HL-60/S4 treated with retinoic acid at 250 ng/mL for 4 days and 3 days (cell line): Measurements from ENCODE around the gene NXPH1.

Experiments
- in situ Hi-C: fragments of 300-500 bp; cut with MboI; formaldehyde crosslinking; loops from 2 replicates; pipeline ENCODE4 v1.7.0; 2022; ENCODE audit warnings: low sequenced_read_pairs

NXPH1 gene

DNA sequence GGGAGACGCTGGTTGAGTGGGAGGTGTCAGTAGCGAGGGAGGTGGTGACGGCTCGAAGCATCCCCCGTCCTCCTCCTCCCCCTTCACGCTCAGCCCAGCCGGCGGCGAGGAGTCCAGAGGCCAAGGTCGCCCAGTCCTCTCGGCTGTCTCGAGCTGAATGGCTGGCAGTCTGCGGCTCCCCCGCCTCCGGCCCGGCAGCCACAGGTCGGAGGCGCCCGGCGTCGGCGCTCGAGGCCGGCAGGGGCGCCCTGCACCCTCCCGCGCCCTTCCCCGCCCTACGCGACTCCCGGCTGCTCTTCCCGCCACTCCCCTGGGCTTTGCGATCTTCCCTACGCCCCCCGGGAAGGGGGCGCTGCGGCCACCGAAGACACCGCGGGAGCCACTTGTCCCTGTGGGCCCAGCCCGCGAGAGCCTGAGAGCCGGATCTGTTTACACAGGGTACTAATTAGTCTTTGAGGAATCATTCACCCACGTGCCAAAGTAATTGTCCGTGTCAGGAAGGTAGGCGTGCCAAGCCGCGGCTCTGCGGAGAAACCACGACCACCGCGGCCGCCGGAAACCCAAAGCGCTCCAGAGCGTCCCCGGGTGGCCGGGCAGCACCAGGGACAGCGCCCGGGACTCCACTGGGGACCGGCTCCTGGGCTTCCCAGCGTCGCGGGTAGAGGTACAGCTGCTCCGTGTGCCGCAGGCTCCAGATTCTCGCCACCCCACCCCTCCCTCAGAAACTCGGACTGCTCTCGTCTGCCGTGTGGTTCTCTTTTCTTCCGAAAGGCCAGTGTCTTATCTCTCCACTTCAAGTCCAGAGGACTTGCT lies at the start of gene NXPH1:
TSS of gene NXPH1 (plus strand) at position 133 of the 813 bp plus-strand sequence.
- in situ Hi-C loops: no loop called here

- in situ Hi-C loops: no loop called here
These were observed 48.5 kb upstream of the NXPH1 start for GRCh38 chr7:8384901-8385300.

- in situ Hi-C loops: no loop called here
These were observed 46.4 kb upstream of the NXPH1 start for GRCh38 chr7:8386926-8387550.

GRCh38 chr7:8387551-8388256 lies 45.7 kb upstream of the NXPH1 start:
- in situ Hi-C loops: no loop called here

DNA sequence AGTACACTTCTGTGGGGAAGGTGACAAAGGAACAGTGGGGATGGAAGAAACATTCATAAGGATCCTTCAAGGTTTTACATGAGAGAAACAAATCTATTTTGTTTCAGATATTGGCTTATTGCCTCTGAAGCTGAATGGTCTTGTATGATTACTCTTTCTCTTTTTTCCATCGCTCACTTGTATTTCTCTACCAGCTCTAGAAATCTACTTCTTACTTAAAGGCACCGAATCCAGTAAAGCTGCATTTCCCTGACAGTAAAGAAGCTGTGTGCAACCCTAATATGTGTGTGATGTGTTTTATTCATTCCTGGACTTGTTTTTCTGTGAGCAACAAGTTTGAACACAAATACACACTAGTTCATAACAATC lies 45.2 kb upstream of the NXPH1 start:
- in situ Hi-C loops: no loop called here

GRCh38 chr7:8389593-8390261 lies 43.7 kb upstream of the NXPH1 start:
- in situ Hi-C loops: no loop called here

- in situ Hi-C loops: no loop called here
These were observed 43.2 kb upstream of the NXPH1 start for GRCh38 chr7:8390262-8390626.

- in situ Hi-C loops: no loop called here
These were observed 41.9 kb upstream of the NXPH1 start for GRCh38 chr7:8391353-8392062.

- in situ Hi-C loops: no loop called here
These were observed 37.1 kb upstream of the NXPH1 start for GRCh38 chr7:8396294-8396693.

DNA sequence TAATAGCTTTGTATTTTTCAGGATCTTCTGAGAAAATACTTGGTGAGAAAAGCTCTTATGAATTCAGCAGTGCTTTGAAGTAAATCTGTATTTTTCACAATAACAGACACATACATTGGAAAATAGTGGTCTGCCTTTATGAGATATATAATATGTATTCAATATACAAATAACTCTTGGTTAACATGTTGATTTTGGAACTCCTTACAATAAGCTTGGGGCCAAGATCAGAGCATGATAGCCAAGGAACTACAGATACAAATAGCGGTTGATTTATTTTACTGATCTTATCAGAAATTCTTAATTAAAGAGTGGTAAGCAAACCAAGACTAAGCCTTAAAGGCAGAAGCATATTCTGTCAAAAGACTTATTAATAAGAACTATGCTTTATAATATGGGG lies 24.5 kb upstream of the NXPH1 start:
- in situ Hi-C loops: no loop called here

DNA sequence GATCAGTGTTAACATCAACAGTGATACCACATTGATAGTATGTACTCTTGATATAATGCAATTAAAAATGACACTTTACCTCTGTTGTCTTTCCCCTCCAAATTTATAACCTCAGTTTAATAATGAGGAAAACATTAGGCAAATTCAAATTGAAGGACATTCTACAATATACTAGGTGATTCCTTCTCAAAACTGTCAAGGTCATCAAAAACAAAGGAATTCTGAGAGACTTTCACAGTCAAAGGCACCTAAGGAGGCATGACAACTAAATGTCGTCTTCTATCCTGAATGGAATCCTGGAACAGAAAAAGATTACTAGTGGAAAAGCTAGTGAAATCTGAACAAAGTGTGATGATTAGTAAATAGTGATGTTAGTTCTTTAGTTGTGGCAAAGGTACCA lies 22.3 kb upstream of the NXPH1 start:
- in situ Hi-C loops: no loop called here

- in situ Hi-C loops: no loop called here
These were observed 19.8 kb upstream of the NXPH1 start for GRCh38 chr7:8413600-8413999.

DNA sequence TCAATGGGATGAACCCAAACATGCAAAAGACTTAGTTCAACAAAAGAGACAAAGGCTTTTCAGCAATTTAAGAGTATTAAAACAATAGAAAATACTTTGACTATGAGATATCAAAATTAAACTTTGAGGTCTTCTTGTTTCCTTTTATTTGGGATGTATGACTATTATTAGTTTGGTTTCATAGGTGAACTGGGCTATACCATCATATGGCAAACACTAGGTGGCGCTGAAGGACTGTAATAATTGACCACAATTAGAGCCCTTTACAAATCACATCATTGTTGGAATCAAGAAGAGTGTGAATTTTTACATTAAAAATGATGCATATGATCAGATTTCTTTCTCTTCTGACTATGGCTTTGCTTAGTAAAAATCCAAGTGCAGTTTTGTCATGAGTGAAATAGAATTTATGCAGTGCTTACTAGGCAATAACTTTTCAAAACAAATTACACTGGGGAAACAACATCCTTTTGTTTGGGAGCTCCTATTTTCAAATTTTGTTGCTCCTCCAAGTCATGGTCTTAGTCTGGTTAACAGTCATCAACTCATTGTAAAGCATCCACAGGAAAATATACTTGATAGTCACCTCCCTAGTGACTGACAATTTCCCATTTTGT lies 14.7 kb upstream of the NXPH1 start:
- in situ Hi-C loops: no loop called here

DNA sequence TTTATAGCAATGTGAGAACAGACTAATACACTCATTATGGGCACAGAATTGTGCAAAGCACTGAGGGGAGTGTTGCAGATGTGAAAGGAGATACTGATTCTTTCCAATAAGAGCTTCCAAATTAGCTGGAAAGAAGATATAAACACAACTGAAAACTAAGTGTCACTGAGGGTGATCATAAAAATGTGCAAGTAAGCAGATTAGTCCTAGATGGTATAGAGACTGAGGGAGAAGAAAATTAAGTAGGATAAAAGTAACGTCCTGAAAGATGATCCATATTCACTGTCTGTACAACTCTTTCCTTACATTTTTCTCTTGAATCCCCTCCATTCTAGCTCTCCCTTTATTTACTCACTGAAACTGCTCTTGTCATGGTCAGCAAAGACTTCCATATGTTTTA lies 11.2 kb upstream of the NXPH1 start:
- in situ Hi-C loops: no loop called here

GRCh38 chr7:8423057-8423456 lies 10.4 kb upstream of the NXPH1 start:
- in situ Hi-C loops: no loop called here

GRCh38 chr7:8425223-8425622 lies 8.2 kb upstream of the NXPH1 start:
- in situ Hi-C loops: no loop called here

GRCh38 chr7:8430643-8431042 lies 2.8 kb upstream of the NXPH1 start:
- in situ Hi-C loops: no loop called here

GRCh38 chr7:8434290-8435002 lies 1.0 kb downstream of the NXPH1 start:
- in situ Hi-C loops: no loop called here

DNA sequence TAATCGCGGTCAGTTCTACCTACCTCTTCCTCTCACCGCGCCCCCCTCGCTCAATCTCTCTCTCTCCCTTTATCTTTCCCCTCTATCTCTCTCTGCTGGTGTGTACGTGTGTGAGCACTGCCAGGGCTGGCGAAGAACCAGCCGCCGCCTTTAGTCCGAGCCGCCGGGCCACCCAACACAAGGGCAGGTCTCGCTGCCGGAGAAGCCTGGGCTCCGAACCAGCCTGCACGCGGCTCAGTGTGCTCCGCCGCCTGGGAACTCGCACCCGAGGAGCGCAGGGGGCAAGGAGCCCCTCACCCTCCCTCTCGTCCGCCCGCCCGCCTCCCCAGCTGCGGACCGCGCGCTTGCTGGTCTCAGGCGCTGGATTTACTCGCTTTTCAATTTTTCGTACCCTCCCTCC lies 1.7 kb downstream of the NXPH1 start:
- in situ Hi-C loops: no loop called here
